H9 (cell line): ENCODE data around the gene SFMBT2. TPM values are rescaled to one million over a fixed set of nuclear protein-coding genes. Genes with fewer than 3 reads are reported as not detected.

Source experiments
- DNase-seq: peaks from one replicate; pipeline ENCODE4 v3.0.0-alpha.2; 2017
- H2AFZ ChIP-seq: one replicate; pipeline ENCODE4 v1.6.1; 2013; ENCODE audit warnings: mild to moderate bottlenecking, low read length, control low read depth, moderate library complexity
- H2AK5ac ChIP-seq: 2 replicates; pipeline ENCODE4 v1.6.1; 2013; ENCODE audit warnings: low read length, control low read depth, mixed read lengths; ENCODE audit not compliant: insufficient read length
- H2BK120ac ChIP-seq: one replicate; pipeline ENCODE4 v1.6.1; 2013; ENCODE audit warnings: low read depth, mild to moderate bottlenecking, low read length, control low read depth, inconsistent platforms; ENCODE audit not compliant: poor library complexity, severe bottlenecking
- H2BK12ac ChIP-seq: 2 replicates; pipeline ENCODE4 v1.6.1; 2013; ENCODE audit warnings: low read length, control low read depth, mixed read lengths, low read depth; ENCODE audit not compliant: insufficient read length
- H2BK15ac ChIP-seq: 2 replicates; pipeline ENCODE4 v1.6.1; 2013; ENCODE audit warnings: low read depth, low read length, control low read depth
- H2BK20ac ChIP-seq: one replicate; pipeline ENCODE4 v1.6.1; 2013; ENCODE audit warnings: low read depth, mild to moderate bottlenecking, low read length, control low read depth, inconsistent platforms; ENCODE audit not compliant: poor library complexity, severe bottlenecking
- H2BK5ac ChIP-seq: 2 replicates; pipeline ENCODE4 v1.6.1; 2013; ENCODE audit warnings: low read length, control low read depth, mixed read lengths; ENCODE audit not compliant: insufficient read length
- H3K14ac ChIP-seq: 2 replicates; pipeline ENCODE4 v1.6.1; 2013; ENCODE audit warnings: low read length, control low read depth; ENCODE audit not compliant: insufficient read depth
- H3K18ac ChIP-seq: 2 replicates; pipeline ENCODE4 v1.6.1; 2013; ENCODE audit warnings: low read depth, mild to moderate bottlenecking, mixed read lengths, low read length, control low read depth; ENCODE audit not compliant: insufficient read length
- H3K23ac ChIP-seq: 2 replicates; pipeline ENCODE4 v1.6.1; 2013; ENCODE audit warnings: low read length, control low read depth, mixed read lengths, low read depth; ENCODE audit not compliant: insufficient read length
- H3K23me2 ChIP-seq: 2 replicates; pipeline ENCODE4 v1.6.1; 2013; ENCODE audit warnings: low read depth, mild to moderate bottlenecking, mixed read lengths, low read length, control low read depth; ENCODE audit not compliant: insufficient read length, poor library complexity, severe bottlenecking
- H3K27ac ChIP-seq: 2 replicates; pipeline ENCODE4 v1.5.1; 2013; ENCODE audit warnings: low read length, control low read depth, mixed read lengths, low read depth; ENCODE audit not compliant: insufficient read length
- H3K27me3 ChIP-seq: 2 replicates; pipeline ENCODE4 v1.6.1; 2013; ENCODE audit warnings: low read length, control low read depth, inconsistent platforms; ENCODE audit not compliant: insufficient read depth
- H3K4ac ChIP-seq: 2 replicates; pipeline ENCODE4 v1.6.1; 2013; ENCODE audit warnings: low read depth, mild to moderate bottlenecking, control low read depth, inconsistent platforms, low read length, moderate library complexity
- H3K4me1 ChIP-seq: 2 replicates; pipeline ENCODE4 v1.6.1; 2013; ENCODE audit warnings: low read length, control low read depth, inconsistent platforms; ENCODE audit not compliant: insufficient read depth
- H3K4me2 ChIP-seq: 2 replicates; pipeline ENCODE4 v1.6.1; 2013; ENCODE audit warnings: low read length, control low read depth, mixed read lengths; ENCODE audit not compliant: insufficient read length, insufficient read depth
- H3K56ac ChIP-seq: 2 replicates; pipeline ENCODE4 v1.6.1; 2013; ENCODE audit warnings: low read depth, mild to moderate bottlenecking, mixed read lengths, low read length, control low read depth; ENCODE audit not compliant: insufficient read length
- H3K79me1 ChIP-seq: 2 replicates; pipeline ENCODE4 v1.6.1; 2013; ENCODE audit warnings: low read depth, mild to moderate bottlenecking, moderate library complexity, low read length, control low read depth, inconsistent platforms; ENCODE audit not compliant: insufficient read depth, poor library complexity, severe bottlenecking
- H3K79me2 ChIP-seq: 2 replicates; pipeline ENCODE4 v1.6.1; 2013; ENCODE audit warnings: low read length, control low read depth, inconsistent platforms; ENCODE audit not compliant: insufficient read depth
- H3K9ac ChIP-seq: 2 replicates; pipeline ENCODE4 v1.6.1; 2013; ENCODE audit warnings: low read length, control low read depth, mixed read lengths; ENCODE audit not compliant: insufficient read length; ENCODE audit errors: extremely low read depth
- H3K9me3 ChIP-seq: one replicate; pipeline ENCODE4 v1.6.1; 2013; ENCODE audit warnings: low read depth, low read length, inconsistent platforms; ENCODE audit not compliant: control insufficient read depth
- H3T11ph ChIP-seq: one replicate; pipeline ENCODE4 v1.6.1; 2013; ENCODE audit warnings: mild to moderate bottlenecking, low read length, control low read depth, inconsistent platforms
- H4K20me1 ChIP-seq: one replicate; pipeline ENCODE4 v1.6.1; 2013; ENCODE audit not compliant: control insufficient read depth, insufficient read length, insufficient read depth
- H4K5ac ChIP-seq: 2 replicates; pipeline ENCODE4 v1.6.1; 2013; ENCODE audit warnings: low read depth, mild to moderate bottlenecking, mixed read lengths, low read length, control low read depth; ENCODE audit not compliant: insufficient read length
- H4K8ac ChIP-seq: replicated peaks from 2 replicates; pipeline ENCODE4 v1.6.1; 2013; ENCODE audit warnings: low read length, control low read depth, mixed read lengths, low read depth; ENCODE audit not compliant: insufficient read length
- H4K91ac ChIP-seq: 2 replicates; pipeline ENCODE4 v1.6.1; 2013; ENCODE audit warnings: low read depth, mild to moderate bottlenecking, moderate library complexity, mixed read lengths, low read length, control low read depth; ENCODE audit not compliant: insufficient read length
- H3K27ac Mint-ChIP-seq, 3 experiments: 2 replicates in 2 of 3; 3 replicates in 1 of 3; pipeline ENCODE4 v1.8.0; 2020 to 2021; ENCODE audit warnings: mixed read lengths in 3 of 3, mild to moderate bottlenecking in 1 of 3, moderate library complexity in 1 of 3
- H3K27me3 Mint-ChIP-seq: 2 replicates; pipeline ENCODE4 v1.8.0; 2021; ENCODE audit warnings: low read depth, mild to moderate bottlenecking, moderate library complexity, mixed read lengths
- H3K36me3 Mint-ChIP-seq, 3 experiments: 2 replicates in 2 of 3; 3 replicates in 1 of 3; pipeline ENCODE4 v1.8.0; 2020 to 2021; ENCODE audit warnings: low read depth in 3 of 3, mixed read lengths in 3 of 3; ENCODE audit not compliant: insufficient read depth in 1 of 3
- H3K4me1 Mint-ChIP-seq, 2 experiments: 2 replicates each; pipeline ENCODE4 v1.8.0; 2020; ENCODE audit warnings: mixed read lengths in 2 of 2
- H3K4me3 Mint-ChIP-seq, 2 experiments: 2 replicates in 1 of 2; 3 replicates in 1 of 2; pipeline ENCODE4 v1.8.0; 2020 to 2021; ENCODE audit warnings: mild to moderate bottlenecking in 2 of 2, mixed read lengths in 2 of 2, moderate library complexity in 1 of 2
- H3K9me3 Mint-ChIP-seq, 2 experiments: 2 replicates in 1 of 2; 3 replicates in 1 of 2; pipeline ENCODE4 v1.8.0; 2020; ENCODE audit warnings: mild to moderate bottlenecking in 2 of 2, mixed read lengths in 2 of 2, moderate library complexity in 1 of 2
- CTCF ChIP-seq: fragments of 200-600 bp; sonication (generic); conservative IDR thresholded peaks from 3 replicates; pipeline ENCODE4 v1.8.0; 2021; ENCODE audit warnings: antibody characterized with exemption, mild to moderate bottlenecking
- WGBS: extraction: QIAGEN DNeasy Blood & Tissue Kit; methylation state at CpG from one replicate; pipeline ENCODE4 v1.1.7; 2013; ENCODE audit warnings: missing lambda C conversion rate, low lambda C conversion rate, mixed read lengths; ENCODE audit not compliant: insufficient read length; ENCODE audit errors: extremely low coverage; 5-methylcytosine and 5-hydroxymethylcytosine counted together
- total RNA-seq: library from RNA; stranded (reverse); gene quantifications from 2 replicates; pipeline ENCODE4 v1.2.1, GENCODE V29; 2021

Gene SFMBT2
- total RNA-seq, 1 experiment from 2014 or later, result 5.3 TPM

GRCh38 chr10:7117177-7117799, 293.5 kb downstream of the SFMBT2 start:
- Histone ChIP-seq H3K79me2 (no peaks in the 10 kb centered on the region), H4K5ac (no peak overlapping the region), H4K8ac (no peak overlapping the region), H4K20me1 (no peaks in the 10 kb centered on the region), H3T11ph (no peak overlapping the region), H2BK20ac (no peak overlapping the region), H2BK12ac (no peak overlapping the region), H3K9ac (no peak overlapping the region), H3K4me1 (no peaks in the 10 kb centered on the region), H3K9me3 (no peaks in the 10 kb centered on the region), H2AFZ (no peak overlapping the region), H3K56ac (no peak overlapping the region), H3K18ac (no peak overlapping the region), H3K27ac (no peak overlapping the region), H2BK5ac (no peak overlapping the region), H3K14ac (no peak overlapping the region), H3K23me2 (no peaks in the 10 kb centered on the region), H4K91ac (no peak overlapping the region), H3K23ac (no peak overlapping the region), H2AK5ac (no peak overlapping the region), H3K27me3 (no peaks in the 10 kb centered on the region), H3K79me1 (no peaks in the 10 kb centered on the region), H2BK120ac (no peak overlapping the region), H3K4me2 (no peak overlapping the region), H2BK15ac (no peak overlapping the region), H3K4ac (no peak overlapping the region)
- peaks cover 0 to 6% of the 10 kb centered on the region in 2 experiments; a peak in 2 of 4 replicates for H3K4me1 Mint-ChIP-seq
- H3K36me3 Mint-ChIP-seq, result no peaks in the 10 kb centered on the region
- no peaks in the 10 kb centered on the region for H3K9me3 Mint-ChIP-seq
- no CpG with 5 or more reads among the region's 5 CpGs for WGBS
- no peak overlapping the region for H3K4me3 Mint-ChIP-seq
- no peak for TF ChIP-seq CTCF
- H3K27me3 Mint-ChIP-seq, result no peaks in the 10 kb centered on the region; the same call in 1 of the 2 replicates
- DNase-seq, result no peak
- no peak overlapping the region for H3K27ac Mint-ChIP-seq
